Hypothalamus (tissue), 51 donors: Measurements from ENCODE around the gene DHX36.

Source experiments
- DNase-seq, 51 donors: peaks; one replicate each; lab custom pipeline; 2025; lab: John Stamatoyannopoulos, UW

Gene DHX36

GRCh38 chr3:154290187-154290586 is 34.1 kb downstream of the DHX36 start:
- DNase-seq: no peak

DNA sequence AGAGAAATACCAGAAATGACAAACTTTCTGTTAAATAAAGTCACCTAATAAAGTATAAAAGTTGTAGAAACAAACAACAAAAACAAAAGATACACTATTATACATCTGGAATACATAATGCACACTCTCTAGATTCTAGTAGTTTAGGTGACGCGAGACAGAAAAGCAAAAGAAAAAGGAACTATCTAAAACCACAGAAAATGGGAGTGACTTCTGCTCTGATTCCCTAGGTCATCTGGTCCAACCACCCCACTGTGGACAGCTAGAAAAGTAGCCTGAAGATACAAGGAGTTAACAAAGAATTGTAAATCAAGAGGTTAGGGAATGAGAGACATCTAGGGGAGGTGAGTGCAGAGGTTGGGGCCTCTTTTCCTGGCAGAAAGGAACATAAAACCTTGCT is 39.1 kb downstream of the DHX36 start:
- DNase-seq: no peak

DNA sequence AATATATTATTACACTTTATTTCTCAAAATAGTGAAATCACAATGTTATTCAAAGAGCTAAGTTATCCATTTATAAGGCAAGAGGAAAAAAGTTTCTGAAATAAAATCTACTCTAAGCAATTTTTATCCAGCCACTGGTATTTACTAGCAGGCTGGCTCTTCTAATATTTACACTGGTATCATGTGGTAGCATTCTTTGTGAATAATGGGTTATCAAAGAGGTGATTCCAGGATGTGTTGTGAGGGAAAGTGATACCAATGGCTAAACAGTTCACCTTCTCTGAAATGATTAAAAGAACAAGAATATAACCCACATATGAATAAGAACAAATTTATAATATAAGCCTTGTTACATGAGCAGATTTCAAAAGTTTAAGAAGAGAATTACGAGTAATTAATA is 44.1 kb downstream of the DHX36 start:
- DNase-seq: no peak

DNA sequence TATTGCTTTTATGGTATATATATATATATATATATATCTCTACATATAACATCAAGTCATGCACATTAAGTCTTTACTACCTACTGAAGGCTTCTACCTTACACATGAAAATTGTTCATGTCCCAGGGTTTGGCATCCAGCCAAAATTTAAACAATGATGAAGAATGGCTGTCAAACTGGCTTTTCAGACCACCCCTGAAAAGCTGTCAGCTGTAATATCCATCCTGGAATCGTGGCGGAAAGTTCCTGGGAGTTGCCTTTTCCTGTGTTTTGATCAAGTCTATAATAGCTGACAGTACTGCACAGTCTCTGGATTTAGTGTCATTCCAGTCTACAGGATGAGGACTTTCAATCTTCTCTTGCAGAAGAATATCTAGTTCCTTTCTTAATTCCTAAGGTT is 48.3 kb downstream of the DHX36 start:
- DNase-seq: no peak

- no peak for DNase-seq
Observed at GRCh38 chr3:154275292-154275691, 49.0 kb downstream of the DHX36 start.

DNA sequence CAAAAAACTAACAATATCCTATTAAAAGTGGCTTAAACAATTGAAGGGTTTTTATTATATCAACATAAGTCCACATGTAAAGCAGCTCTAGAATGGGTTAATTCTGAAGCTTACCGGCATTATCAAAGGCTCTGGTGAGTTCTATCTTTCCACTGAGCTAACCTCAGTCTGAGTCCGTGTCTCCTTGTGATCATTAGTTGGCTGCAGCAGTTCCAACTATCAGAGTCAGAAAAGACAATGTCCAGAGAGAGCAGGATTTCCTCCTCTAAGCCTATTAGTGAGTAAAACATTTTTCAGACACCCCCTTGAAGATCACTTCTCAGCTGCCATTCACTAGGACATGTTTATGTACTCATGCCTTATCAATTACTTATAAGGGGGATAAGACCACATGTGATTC is 49.9 kb downstream of the DHX36 start:
- DNase-seq: no peak

DNA sequence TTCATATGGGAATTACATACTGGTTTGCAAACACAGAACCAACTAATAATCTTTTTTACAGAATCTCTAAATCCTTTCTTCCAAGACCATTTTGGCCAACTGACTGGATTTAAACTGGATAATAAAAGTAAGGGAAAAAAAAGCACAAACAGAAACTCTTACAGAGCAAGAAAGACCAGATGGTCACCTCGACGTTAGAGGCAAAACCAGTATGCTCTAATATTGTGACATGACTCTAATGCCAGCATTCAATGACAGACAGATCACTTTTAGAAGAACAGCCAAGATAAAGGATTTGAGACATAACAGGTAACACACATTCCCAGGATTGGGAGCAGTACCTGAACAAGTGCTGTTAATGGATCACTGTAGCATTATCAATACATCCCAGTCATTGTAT is 50.9 kb downstream of the DHX36 start:
- no peak for DNase-seq

- DNase-seq: no peak
Observed at GRCh38 chr3:154254527-154254926, 69.8 kb downstream of the DHX36 start.

GRCh38 chr3:154252759-154253638 is 71.3 kb downstream of the DHX36 start:
- DNase-seq: peak in 50 of 51 donors; percentile 3 to 95 (median 70)

GRCh38 chr3:154251610-154252009 is 72.7 kb downstream of the DHX36 start:
- no peak for DNase-seq

DNA sequence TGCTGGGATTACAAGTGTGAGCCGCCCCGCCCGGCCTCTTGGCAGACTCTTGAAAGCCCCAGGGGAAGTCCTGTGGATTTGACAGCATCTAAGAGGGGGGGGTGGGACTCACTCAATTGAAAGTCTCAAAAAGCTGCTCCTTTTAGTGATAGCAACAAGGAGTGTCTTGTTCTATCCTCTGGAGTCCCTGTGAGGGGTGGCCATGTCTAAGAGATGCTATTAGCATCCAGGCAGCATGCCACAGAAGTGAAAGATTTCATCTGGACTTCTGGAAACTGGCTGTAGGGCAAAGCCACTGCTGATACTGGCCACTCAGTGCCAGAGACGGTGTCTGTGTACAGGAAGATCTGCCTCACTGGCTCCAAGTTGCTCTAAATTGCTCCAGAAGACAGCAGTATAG is 74.0 kb downstream of the DHX36 start:
- no peak for DNase-seq

- peak in 14 of 51 donors; percentile 1 to 48 (median 18) for DNase-seq
Observed at GRCh38 chr3:154247806-154248415, 76.4 kb downstream of the DHX36 start.

DNA sequence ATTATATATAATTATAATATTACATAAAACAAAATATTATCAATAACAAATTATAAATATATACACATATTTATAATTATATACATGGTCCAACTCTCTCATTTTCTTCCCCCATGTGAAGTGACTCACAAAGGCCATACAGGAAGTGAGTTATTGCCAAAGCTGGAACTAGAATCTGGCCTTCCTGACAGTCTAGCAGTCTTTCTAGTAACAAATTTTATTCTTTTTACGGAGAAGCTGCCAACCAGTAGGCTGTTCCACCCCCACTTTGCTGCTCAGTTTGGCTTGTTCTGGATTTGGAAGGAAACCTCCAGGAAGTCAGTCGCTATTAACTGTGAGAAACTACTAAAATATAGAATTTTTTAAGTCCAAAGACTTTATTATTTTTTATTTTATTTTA is 79.6 kb downstream of the DHX36 start:
- DNase-seq: no peak

DNA sequence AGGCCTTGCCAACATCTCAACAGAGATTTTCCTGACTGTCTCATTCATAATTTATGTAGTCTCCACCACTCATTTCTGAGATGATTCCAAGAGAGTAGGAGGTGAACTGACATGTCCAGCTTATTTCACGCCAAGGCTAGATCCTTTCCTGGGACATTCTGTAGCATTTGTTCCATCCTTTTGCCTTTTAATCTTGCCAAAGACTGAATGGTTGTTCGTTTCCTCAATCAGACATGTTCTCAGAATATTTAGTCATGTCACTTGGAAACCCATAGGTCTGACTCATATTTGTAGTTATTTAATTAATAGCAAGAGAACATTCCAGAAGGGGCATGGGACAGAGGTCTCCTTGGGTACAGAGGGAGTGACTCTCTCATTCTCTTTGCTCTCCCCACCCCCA is 80.9 kb downstream of the DHX36 start:
- peak in 1 of 51 donors; percentile 21 for DNase-seq

DNA sequence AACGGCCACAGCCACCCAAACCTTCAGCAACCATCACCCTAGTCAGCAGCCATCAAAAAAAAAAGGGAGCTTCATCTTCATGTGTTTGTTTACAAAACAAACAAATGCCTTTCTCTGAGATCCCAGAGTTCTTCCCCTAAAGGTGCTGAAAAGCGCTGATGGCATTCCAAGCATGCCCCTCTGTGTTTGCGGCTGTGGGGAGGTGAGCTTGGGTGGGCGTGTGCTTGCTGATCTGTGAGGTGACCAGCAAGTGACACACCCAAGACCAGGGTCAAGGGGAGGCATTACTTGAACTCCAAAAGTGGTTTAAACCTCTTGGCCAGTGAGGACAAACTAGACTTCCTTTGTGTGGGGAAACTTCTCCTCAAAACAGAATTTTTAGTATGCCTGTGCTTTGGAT is 81.5 kb downstream of the DHX36 start:
- no peak for DNase-seq

DNA sequence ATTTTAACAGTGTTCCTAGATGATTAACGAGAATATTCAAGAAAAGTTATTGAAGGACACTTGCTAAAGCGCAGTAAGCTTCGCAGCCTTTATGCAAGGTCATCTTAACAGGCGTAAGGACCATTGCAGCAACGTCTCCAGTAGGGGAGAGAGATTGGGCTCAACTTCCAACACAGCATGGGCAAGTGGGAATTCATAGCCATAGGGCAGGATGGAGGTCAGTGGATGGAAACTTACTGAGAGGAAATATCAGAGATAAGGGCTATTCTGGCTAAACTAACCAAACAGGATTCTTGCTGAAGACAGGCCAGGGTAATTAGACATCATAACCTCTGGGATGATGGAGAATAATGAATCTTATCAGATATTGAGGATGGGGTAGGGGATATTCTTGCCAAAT is 82.8 kb downstream of the DHX36 start:
- no peak for DNase-seq

- DNase-seq: no peak
Observed at GRCh38 chr3:154240235-154240634, 84.1 kb downstream of the DHX36 start.

- DNase-seq: no peak
Observed at GRCh38 chr3:154236331-154236730, 88.0 kb downstream of the DHX36 start.

DNA sequence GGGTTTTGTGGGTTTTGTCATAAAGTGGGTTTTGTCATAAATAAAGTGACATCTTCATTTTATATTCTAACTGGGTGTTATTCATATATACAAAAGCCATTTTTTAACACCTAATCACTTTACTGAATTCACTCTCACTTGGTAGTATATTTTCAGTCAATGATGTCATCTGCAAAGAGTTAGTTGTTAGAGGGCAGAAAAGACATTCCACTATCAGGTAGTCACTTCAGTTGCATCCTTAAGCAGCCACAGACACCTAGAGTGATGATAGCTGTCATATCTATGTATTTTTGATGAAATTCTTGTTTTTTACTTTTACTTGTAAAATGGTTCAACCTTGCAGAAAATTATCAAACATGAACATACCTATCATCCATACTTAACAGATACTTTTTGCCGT is 89.0 kb downstream of the DHX36 start:
- DNase-seq: no peak

DNA sequence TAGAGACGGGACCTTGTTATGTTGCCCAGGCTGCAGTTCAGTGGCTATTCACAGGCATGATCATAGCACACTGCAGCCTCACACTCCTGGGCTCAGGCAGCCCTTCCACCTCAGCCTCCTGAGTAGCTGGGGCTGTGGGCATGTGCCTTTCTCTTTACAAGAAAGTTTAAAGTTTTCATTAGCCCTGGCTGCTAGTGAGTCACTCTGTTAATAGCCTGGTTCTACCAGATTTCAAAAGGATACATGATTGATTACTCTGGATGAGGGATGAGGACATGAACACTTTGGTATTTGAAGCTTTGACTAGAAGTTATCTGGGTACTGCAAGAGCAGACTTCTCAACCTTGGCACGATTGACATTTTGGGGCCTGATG is 95.1 kb downstream of the DHX36 start:
- DNase-seq: no peak

DNA sequence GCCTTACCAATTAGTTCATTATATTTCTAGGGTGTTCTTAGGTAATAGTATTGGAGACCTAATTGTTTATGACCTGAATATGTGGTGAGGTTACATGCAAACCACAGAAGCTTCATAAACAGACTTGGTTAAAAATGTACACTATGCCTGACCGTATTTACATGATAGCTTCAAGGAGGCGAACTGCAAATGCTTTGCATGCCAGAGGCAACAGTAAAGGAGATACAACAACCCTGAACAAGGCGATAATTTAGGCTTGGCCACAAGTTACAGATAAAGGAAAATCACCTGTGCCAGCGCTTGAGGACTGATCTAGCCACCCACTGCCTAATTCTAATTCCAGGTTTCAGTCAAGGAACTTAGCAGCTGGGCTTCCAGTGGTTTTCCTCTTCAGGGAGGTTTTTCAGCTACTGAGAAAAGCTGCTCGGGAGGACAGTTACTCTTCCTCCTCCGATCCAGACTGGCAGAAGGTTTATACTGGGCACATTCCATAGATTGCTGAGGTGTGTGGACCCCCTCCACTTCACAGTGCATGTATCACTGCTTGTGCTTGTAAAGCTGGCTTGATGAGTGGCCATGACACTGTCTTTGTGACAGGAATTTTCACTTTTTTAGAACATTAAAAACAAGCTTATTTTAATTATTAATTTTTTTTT is 95.6 kb downstream of the DHX36 start:
- no peak for DNase-seq

GRCh38 chr3:154227531-154227930 is 96.8 kb downstream of the DHX36 start:
- DNase-seq: no peak
